GM21367 (cell line): ENCODE measurements around the gene TNIK.
A peak's percentile ranks its signal among the peaks of the same experiment; 100 is the strongest.

Source experiments
- ATAC-seq: cut with Tn5 transposase; IDR thresholded peaks from one replicate; pipeline ENCODE4 v1.9.1; 2021; ENCODE audit not compliant: unreplicated experiment

The TNIK gene

GRCh38 chr3:171366043-171366442 lies 94.2 kb downstream of the TNIK start:
- no peak for ATAC-seq

GRCh38 chr3:171365489-171365888 lies 94.7 kb downstream of the TNIK start:
- no peak for ATAC-seq

- ATAC-seq: no peak
These were observed 95.7 kb downstream of the TNIK start for GRCh38 chr3:171364500-171364899.

GRCh38 chr3:171363202-171363601 lies 97.0 kb downstream of the TNIK start:
- no peak for ATAC-seq

GRCh38 chr3:171362575-171362974 lies 97.6 kb downstream of the TNIK start:
- no peak for ATAC-seq

GRCh38 chr3:171358881-171359198 lies 101.4 kb downstream of the TNIK start:
- ATAC-seq: no peak

GRCh38 chr3:171358181-171358880 lies 101.9 kb downstream of the TNIK start:
- ATAC-seq: no peak

- no peak for ATAC-seq
These were observed 102.5 kb downstream of the TNIK start for GRCh38 chr3:171357721-171358120.

- ATAC-seq: no peak
These were observed 104.0 kb downstream of the TNIK start for GRCh38 chr3:171356251-171356650.

- ATAC-seq: no peak
These were observed 105.3 kb downstream of the TNIK start for GRCh38 chr3:171354706-171355582.

- ATAC-seq: no peak
These were observed 106.0 kb downstream of the TNIK start for GRCh38 chr3:171354049-171354705.

- no peak for ATAC-seq
These were observed 106.8 kb downstream of the TNIK start for GRCh38 chr3:171353423-171353822.

GRCh38 chr3:171352387-171352935 lies 107.7 kb downstream of the TNIK start:
- ATAC-seq: no peak

- no peak for ATAC-seq
These were observed 108.5 kb downstream of the TNIK start for GRCh38 chr3:171351676-171352075.

GRCh38 chr3:171350364-171350763 lies 109.8 kb downstream of the TNIK start:
- no peak for ATAC-seq

GRCh38 chr3:171349392-171349791 lies 110.8 kb downstream of the TNIK start:
- no peak for ATAC-seq

- peak; percentile 27 for ATAC-seq
These were observed 112.1 kb downstream of the TNIK start for GRCh38 chr3:171348121-171348520.

GRCh38 chr3:171347301-171348039 lies 112.7 kb downstream of the TNIK start:
- peak; percentile 63 for ATAC-seq

GRCh38 chr3:171346582-171347300 lies 113.5 kb downstream of the TNIK start:
- no peak for ATAC-seq

GRCh38 chr3:171346019-171346418 lies 114.2 kb downstream of the TNIK start:
- no peak for ATAC-seq
